ENCODE measurements around the gene TATDN2.
"Not testable (repeated sequence)": the region's sequence is repeated elsewhere in the genome, so short reads cannot be mapped to it uniquely, and the experiment has no call there.

Gene TATDN2

DNA sequence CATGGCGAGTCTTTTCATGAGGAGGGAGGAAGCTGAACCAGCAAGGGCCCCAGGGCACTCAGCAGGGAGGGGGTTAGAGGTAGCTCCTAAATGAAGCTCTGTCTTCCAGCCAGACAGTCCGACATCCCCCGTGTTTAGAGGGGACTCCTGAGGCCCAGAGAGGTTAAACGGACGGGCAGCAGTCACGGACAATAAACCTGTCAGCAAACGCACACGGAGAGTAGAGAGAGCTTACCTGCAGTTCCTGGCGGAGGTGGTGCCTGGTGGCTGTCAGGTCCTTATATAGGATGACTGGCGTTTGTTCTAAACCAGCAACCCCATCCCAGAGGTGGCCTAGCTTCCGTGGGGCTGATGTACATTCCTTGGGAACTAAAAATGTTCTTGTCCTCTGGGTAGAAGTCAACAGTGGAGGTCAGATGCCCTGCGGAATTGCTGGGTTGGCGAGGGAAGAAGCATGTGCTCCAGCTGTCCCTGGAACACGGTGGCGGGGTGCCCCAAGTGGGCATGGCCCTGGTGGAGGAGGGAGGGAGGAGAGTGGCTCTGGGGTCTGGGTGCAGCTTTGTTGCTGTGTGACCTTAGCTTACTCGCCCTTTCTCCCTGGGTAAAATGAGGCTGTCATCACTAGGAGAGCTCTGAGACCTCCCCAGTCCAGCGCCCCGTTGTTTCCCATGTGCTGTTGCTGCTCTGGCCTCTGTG, 42.4 kb downstream of the TATDN2 start:
- Histone ChIP-seq H3K4me2 (ENCODE audit: low read length) (no peak overlapping the region), H3K4me3 (ENCODE audit: low read depth, low read length) (no peak overlapping the region), H3K79me2 (no peaks in the 10 kb centered on the region), H3K9ac (no peak overlapping the region), H3K36me3 (ENCODE audit: control insufficient read depth, insufficient read depth, low read length) (no peaks in the 10 kb centered on the region), H3K27me3 (ENCODE audit: control insufficient read depth, insufficient read depth, low read length) (no peaks in the 10 kb centered on the region), H3K4me1 (no peaks in the 10 kb centered on the region), H3K27ac (no peak overlapping the region), H2AFZ (no peak overlapping the region), H3K9me3 (ENCODE audit: control insufficient read depth, low read length) (no peaks in the 10 kb centered on the region)
- TF ChIP-seq CTCF (IDR thresholded peaks at IDR 0.05): no peak

GRCh38 chr3:10291641-10292040, 43.4 kb downstream of the TATDN2 start:
- H3K4me2 ChIP-seq (ENCODE audit: low read length): no peak overlapping the region
- no peak overlapping the region for H2AFZ ChIP-seq
- no peak overlapping the region for H3K9ac ChIP-seq
- TF ChIP-seq CTCF (IDR thresholded peaks at IDR 0.05): no peak
- no peak overlapping the region for H3K27ac ChIP-seq
- no peaks in the 10 kb centered on the region for H3K27me3 ChIP-seq (ENCODE audit: control insufficient read depth, insufficient read depth, low read length)
- H3K4me1 ChIP-seq: no peaks in the 10 kb centered on the region
- H3K36me3 ChIP-seq (ENCODE audit: control insufficient read depth, insufficient read depth, low read length): no peaks in the 10 kb centered on the region
- H3K79me2 ChIP-seq: no peaks in the 10 kb centered on the region
- no peak overlapping the region for H3K4me3 ChIP-seq (ENCODE audit: low read depth, low read length)
- no peaks in the 10 kb centered on the region for H3K9me3 ChIP-seq (ENCODE audit: control insufficient read depth, low read length)

DNA sequence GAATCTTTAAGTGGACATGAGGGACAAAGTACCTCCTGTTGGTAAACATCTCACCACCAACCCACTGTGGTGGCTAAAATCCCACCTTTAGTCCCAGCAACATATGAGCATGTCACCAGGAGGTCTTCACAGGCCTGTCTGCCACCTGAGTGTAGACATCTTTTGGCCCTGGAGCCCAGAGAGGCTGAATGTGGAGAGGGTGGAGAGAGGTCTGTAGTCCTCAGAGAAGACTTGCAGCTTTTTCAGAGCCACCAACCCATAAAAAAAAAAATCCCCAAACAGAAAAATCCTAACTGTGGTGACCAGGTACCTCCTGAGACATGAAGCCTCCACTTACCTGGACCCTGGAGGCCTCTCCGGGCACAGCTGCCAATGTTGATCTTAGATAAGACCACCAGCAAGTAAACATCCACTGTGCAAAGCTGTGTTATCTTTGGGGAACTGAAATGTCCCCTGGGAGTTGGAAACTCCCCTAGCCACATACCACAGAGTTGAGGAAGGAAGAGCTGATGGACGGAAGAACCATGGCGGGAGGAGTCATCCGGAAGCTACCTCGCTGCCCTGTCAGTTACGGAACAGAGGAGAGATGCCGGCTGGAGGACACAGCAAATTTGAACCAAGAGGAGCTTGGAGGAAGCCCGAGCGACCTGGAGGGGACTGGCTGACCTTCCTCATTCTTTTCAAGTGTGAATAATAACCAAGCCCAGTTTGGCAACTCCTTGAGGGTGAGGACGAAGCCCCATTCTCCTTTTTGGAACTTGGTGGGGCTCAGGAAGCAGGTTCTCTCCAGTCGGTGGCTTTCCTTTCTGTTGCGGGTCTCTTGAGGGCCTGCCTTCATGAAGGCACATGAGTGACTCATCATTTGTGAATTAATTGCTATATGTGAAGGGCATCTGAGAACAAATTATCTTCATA, 44.5 kb downstream of the TATDN2 start, which contains the start of gene GHRL:
GHRL (minus strand) TSS at position 443 of the 915 bp plus-strand sequence. CDS start 2,767 bp downstream, outside the sequence.
- H3K27me3 ChIP-seq (ENCODE audit: control insufficient read depth, insufficient read depth, low read length): no peaks in the 10 kb centered on the region
- H3K4me3 ChIP-seq (ENCODE audit: low read depth, low read length): no peak within 1 kb of the TSS

GRCh38 chr3:10294030-10294586, 45.8 kb downstream of the TATDN2 start:
- Histone ChIP-seq H2AFZ (no peak overlapping the region), H3K9ac (no peak overlapping the region), H3K9me3 (ENCODE audit: control insufficient read depth, low read length) (no peaks in the 10 kb centered on the region), H3K27ac (no peak overlapping the region), H3K4me2 (ENCODE audit: low read length) (no peak overlapping the region), H3K4me1 (no peaks in the 10 kb centered on the region), H3K27me3 (ENCODE audit: control insufficient read depth, insufficient read depth, low read length) (no peaks in the 10 kb centered on the region), H3K79me2 (no peaks in the 10 kb centered on the region), H3K36me3 (ENCODE audit: control insufficient read depth, insufficient read depth, low read length) (no peaks in the 10 kb centered on the region), H3K4me3 (ENCODE audit: low read depth, low read length) (no peak overlapping the region)
- TF ChIP-seq CTCF (IDR thresholded peaks at IDR 0.05): no peak

More for the DNA sequence above, 44.5 kb downstream of the TATDN2 start, which contains the start of gene GHRL:
- no peaks in the 10 kb centered on the region for H3K36me3 ChIP-seq (ENCODE audit: control insufficient read depth, insufficient read depth, low read length)
- no peak within 1 kb of the TSS for H3K27ac ChIP-seq
- no peaks in the 10 kb centered on the region for H3K9me3 ChIP-seq (ENCODE audit: control insufficient read depth, low read length)
- TF ChIP-seq CTCF (IDR thresholded peaks at IDR 0.05): no peak
- no peak within 1 kb of the TSS for H2AFZ ChIP-seq
- no peaks in the 10 kb centered on the region for H3K79me2 ChIP-seq
- H3K4me1 ChIP-seq: no peaks in the 10 kb centered on the region
- H3K4me2 ChIP-seq (ENCODE audit: low read length): no peak within 1 kb of the TSS
- H3K9ac ChIP-seq: no peak within 1 kb of the TSS

DNA sequence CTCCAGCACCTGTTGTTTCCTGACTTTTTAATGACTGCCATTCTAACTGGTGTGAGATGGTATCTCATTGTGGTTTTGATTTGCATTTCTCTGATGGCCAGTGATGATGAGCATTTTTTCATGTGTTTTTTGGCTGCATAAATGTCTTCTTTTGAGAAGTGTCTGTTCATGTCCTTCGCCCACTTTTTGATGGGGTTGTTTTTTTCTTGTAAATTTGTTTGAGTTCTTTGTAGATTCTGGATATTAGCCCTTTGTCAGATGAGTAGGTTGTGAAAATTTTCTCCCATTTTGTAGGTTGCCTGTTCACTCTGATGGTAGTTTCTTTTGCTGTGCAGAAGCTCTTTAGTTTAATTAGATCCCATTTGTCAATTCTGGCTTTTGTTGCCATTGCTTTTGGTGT, 49.8 kb downstream of the TATDN2 start:
- H3K9ac ChIP-seq; H3K27me3 ChIP-seq (ENCODE audit: control insufficient read depth, insufficient read depth, low read length); H3K36me3 ChIP-seq (ENCODE audit: control insufficient read depth, insufficient read depth, low read length); H3K4me3 ChIP-seq (ENCODE audit: low read depth, low read length); H3K27ac ChIP-seq; H3K9me3 ChIP-seq (ENCODE audit: control insufficient read depth, low read length); H3K4me2 ChIP-seq (ENCODE audit: low read length); H2AFZ ChIP-seq; H3K79me2 ChIP-seq; H3K4me1 ChIP-seq: not testable (repeated sequence)

Data from parathyroid adenoma (tissue), 2 donors.